Neural progenitor cell (in vitro differentiated cells): ENCODE results near the gene HOXB9.

Experiments
- CTCF ChIP-seq: fragments of 200-600 bp; sonication (generic); IDR thresholded peaks from 2 replicates; pipeline ENCODE4 v1.5.1; 2017; ENCODE audit warnings: antibody characterized with exemption, mild to moderate bottlenecking
- EZH2 ChIP-seq: fragments of 200-600 bp; sonication (generic); IDR thresholded peaks from 2 replicates; pipeline ENCODE4 v1.6.1; 2017; ENCODE audit warnings: antibody characterized with exemption, mild to moderate bottlenecking, moderate library complexity
- EZH2phosphoT487 ChIP-seq: fragments of 200-600 bp; sonication (generic); IDR thresholded peaks from 2 replicates; pipeline ENCODE4 v1.6.1; 2017; ENCODE audit warnings: antibody characterized with exemption

GRCh38 chr17:48633266-48633677, 7.1 kb upstream of the HOXB9 start:
- no peak for TF ChIP-seq CTCF
- TF ChIP-seq EZH2phosphoT487, result peak; percentile 98
- TF ChIP-seq EZH2, result peak; percentile 96
